ENCODE data around the gene GRIN3B.

GRIN3B gene

GRCh38 chr19:966485-967088 is 33.6 kb upstream of the GRIN3B start:
- DNase-seq (ENCODE audit: low spot score), result no peak

- no peak for DNase-seq (ENCODE audit: low spot score)
These were observed 29.5 kb upstream of the GRIN3B start for GRCh38 chr19:970695-971094.

DNA sequence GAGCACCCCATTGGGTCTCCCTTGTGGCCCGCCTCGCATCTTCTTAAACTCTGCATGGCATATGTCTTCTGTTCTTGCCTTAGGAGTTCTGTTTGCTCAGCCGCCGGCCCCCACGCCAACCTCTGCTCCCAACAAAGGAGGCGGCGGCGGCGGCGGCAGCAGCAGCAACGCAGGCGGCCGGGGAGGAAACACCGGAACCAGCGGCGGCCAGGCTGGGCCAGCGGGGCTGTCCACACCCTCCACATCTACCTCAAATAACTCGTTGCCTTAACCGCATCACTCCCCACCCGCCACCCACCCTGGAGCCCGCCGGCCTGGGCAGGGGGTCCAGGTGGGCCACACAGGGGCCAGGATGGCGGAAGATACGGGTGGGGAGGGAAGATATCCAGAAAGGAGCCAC is 28.4 kb upstream of the GRIN3B start:
- DNase-seq (ENCODE audit: low spot score), result no peak

- DNase-seq (ENCODE audit: low spot score), result no peak
These were observed 27.9 kb upstream of the GRIN3B start for GRCh38 chr19:972281-972680.

DNA sequence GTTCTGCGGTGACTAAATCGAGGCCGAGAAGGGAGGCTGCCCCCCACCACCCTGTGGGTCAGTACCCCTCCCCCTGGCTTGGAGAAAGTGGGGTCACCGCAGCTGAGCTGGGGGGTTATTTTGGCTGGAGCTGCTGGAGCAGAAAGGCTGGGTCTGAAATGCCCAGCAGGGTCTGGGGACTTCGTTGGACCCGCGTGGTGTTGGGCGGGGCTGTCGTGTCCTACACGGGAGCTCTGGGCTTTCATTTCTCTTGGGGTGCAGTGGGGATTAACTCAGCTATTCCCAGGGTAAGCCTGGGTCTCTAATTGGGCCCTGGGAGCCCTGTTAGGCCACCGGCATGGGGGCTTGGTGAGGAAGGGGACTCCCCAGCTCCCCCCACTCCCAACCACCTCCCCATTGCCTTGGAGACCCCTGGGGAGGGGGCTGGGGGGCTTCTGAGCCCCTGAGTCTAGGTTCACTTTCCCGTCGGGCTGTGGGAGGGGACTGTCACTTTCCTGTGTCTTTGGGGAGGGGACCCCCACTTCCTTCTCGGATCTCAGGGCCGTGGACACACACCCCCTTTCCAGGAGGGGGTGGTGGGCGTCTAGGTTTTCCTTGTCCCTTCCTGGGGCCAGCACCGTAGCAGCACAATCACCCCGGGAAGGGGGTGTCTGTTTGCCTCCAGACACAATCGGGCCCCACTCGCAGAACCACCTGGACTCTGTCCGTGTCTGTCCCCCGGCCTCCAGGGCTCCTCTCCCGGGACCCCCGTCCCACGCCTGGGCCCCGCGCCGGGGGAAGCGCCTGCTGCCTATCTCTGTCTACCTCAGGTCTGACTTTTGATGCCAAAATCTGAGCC is 26.3 kb upstream of the GRIN3B start:
- no peak for DNase-seq (ENCODE audit: low spot score)

DNA sequence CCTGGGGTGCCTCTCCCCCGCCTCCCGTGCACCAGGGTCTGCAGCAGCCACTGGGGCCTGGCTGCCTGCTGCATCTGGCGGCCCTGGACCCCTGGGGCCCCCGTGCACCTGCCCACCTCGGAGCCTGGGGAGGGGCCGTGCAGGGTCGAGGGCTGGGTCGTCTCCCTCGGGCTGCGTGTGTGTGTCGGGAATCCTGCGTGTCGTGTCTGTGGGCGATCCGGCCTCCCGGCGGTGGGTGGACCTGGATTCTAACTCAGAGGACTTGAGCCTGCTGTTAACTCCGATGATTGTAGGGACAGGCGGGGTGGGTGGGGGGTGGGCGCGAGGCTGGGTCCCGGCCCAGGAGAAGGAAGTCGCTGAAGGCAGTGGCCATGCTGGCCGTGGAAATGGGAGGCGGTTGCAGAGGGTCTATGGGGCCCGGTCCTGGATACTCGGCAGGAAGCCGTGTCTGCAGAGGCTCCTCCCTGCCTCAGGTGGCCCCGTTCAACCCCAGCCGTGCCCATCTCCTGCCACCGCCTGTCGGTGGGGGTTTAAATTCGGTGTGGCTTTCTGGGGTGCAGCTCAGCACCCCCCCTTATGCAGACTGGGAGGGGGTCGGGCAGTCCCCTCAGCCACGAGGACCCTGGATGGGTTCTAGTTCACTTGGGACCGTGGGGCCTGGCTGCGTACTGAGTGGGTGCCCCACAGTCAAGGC is 25.5 kb upstream of the GRIN3B start:
- DNase-seq (ENCODE audit: low spot score), result no peak

DNA sequence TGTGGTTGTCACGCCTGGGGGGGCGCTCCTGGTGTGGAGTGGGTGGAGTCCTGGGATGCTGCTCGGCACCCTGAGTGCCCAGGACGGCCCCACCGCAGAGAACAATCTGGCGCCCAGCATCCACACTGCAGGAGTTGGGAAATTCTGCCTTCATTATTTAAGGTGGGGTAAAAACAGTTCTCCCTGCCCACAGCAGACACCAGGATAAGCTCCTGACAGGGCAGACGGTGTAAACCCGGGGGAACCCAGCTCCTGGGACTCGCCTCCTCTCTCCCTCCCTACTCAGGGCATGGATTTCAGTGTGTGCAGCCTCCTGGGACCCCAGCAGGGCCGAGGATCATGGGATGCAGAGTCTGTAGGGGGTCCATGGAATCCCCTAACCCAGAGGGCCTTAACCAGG is 23.7 kb upstream of the GRIN3B start:
- no peak for DNase-seq (ENCODE audit: low spot score)

DNA sequence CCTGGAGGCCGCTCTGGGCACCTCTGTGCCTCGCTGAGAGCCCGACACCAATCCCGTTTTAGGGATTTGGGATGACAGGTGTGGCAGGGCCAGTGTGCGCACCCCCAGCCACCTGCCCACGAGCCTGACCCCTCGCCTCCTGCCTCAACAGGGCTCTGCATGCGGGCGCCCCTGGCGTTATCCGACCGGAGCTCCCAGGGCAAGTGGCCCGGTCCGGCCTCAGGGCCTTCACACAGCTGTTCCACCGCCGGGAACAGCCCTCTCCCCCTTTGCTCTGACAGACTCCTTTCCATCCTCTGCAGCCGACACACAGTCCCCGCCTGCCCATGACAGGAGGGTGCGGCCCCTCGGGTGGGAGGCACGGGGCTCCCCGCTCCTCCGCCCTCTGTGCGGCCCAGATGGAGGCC is 23.2 kb upstream of the GRIN3B start:
- DNase-seq (ENCODE audit: low spot score), result no peak

- DNase-seq (ENCODE audit: low spot score), result no peak
These were observed 20.9 kb upstream of the GRIN3B start for GRCh38 chr19:979318-979741.

- no peak for DNase-seq (ENCODE audit: low spot score)
These were observed 19.9 kb upstream of the GRIN3B start for GRCh38 chr19:980133-980998.

DNA sequence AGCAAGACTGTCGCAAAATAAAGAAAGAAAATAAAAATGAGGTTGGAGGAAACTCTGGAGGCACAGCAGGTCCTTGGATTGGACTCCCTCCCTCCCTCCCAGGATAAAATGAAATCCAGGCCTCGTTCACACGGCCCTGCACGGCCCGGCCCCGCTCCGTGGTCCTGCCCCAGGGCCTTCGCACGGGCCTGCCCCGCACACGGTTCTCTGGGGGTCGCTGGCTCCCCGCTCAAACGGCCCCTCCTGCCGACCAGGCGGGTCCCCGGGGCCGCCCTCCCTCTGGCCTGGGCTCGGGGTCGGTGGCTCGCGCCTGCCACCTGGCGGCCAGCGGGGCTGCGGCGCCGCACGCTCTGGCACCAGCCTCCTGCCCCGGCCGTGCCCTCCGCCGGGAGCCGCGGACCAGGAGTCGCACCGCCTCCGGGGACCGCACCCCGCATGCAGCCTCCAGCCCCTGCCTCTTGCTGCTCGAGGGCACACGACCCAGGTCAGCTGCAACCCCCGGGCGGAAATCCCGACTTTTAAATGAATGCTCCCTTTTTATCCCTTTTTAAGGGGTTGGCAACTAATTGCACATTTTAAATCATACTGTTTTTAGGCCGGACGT is 17.6 kb upstream of the GRIN3B start:
- peak; percentile 72 for DNase-seq (ENCODE audit: low spot score)

DNA sequence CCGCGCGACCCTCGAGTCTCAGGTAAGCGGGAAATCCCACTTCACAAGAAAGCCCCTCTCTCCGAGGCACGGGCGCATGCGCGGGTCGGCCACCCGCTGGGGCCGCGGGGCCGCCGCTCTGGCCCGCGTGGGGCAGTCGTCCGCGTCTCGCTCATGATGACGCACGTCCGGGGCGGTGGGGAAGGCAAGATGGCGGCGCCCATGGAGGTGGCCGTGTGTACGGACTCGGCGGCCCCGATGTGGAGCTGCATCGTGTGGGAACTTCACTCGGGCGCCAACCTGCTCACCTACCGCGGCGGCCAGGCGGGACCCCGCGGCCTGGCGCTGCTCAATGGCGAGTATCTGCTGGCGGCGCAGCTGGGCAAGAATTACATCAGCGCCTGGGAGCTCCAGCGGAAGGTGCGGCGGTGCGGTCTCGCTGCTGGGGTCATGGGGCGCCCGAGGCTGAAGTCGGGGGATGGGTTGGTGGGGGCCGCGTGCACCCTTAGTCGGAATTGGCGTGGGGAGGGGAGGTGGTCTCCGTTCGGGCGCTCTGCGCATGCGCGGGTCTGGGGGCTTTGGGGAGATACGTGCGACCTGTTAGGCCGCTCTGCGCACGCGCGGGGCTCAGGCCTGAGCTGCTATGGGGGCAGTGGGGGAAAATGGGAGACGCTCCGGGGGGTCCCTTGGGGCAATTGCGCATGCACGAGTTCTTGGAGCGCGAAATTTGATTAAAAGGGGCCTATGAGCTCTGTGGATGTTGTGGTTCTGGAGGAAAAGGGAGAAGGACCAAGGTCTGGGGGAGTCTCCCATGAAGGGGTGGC is 15.9 kb upstream of the GRIN3B start, which contains the start of gene WDR18:
Gene WDR18 (plus strand): TSS at position 181 of the 803 bp plus-strand sequence. CDS start 9 bp downstream, at position 190.
- DNase-seq (ENCODE audit: low spot score), result peak; percentile 89

DNA sequence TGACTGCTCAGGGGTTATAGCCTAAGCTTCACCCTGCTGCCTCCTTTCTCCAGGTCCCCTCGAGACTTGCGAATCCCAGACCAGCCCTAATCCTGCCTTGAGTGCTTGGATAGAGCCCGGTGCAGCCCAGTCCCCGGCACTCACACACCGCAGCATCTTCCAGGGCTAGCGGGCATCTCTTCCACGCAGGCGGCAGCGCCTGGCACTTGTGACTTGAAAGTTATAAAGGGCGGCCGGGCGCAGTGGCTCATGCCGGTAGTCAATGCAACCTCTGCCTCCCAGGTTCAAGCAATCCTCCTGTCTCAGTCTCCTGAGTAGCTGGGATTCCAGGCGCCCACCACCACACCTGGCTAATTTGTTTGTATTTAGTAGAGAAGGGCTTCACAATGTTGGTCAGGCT is 14.1 kb upstream of the GRIN3B start:
- DNase-seq (ENCODE audit: low spot score), result no peak

DNA sequence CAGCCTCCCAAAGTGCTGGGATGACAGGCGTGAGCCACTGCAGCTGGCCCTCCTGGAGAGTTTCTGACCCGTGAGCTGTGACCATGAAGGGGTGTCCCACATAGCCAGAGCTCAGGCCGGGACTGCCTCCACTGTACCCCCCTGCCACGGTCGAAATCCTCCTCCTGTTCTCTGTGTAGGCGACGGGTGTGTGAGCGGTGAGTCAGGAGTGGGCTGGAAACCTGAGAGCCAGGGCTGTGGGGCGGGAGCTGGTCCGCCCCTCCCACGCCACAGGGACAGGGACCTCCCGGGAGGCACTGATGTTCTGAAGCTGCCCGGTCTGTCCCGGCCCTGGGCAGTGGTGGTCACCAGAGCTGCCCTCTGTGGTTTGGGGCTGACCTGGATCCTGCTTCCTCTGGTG is 12.1 kb upstream of the GRIN3B start:
- DNase-seq (ENCODE audit: low spot score), result no peak

DNA sequence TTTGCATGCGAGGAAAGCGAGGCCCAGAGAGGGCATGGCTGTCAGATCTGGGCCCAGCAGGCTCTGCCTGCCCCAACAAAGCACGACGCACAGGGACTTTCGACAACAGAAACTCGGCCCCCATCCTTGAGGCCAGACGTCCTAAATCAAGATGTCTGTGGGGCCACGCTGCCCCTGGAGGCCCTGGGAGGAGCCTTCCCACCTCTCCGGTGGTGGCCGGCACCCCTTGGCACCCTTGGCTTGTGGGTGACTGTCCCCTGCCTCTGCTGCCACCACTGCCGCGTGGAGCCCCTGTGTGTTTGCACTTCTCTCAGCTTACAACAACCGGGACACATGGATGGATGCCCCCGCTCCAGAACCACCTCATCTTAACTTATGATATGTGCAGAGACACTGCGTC is 11.7 kb upstream of the GRIN3B start:
- DNase-seq (ENCODE audit: low spot score), result no peak

DNA sequence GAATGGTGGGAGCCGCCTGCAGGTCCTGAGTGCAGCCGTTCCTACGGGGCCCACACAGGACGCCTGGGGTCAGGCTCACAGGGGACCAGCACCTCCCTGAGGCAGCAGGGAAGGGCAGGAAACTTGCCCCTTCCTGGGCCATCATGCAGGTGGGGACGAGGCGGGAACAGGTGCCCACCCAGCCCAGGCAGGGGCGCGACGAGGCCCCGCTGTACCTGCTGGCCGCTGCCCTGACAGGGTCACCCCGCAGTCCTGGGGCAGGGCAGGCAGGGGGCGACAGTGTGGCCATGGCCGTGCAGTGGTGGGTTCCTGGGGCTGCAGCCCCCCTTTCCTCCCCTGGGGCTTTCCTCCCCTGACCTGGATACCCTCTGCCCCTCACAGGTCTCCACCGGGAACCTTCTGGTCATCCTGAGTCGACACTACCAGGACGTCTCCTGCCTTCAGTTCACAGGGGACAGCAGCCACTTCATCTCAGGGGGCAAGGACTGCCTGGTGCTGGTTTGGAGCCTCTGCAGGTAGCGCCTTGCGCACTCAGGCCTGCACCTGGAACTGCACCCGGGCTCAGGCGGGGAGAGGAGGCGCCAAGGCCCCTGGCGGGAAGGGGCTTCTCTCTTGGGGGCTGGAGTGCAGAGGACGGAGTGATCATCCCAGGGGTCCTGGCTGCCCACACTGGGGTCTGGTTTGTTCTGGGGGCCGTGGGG is 10.7 kb upstream of the GRIN3B start:
- no peak for DNase-seq (ENCODE audit: low spot score)

DNA sequence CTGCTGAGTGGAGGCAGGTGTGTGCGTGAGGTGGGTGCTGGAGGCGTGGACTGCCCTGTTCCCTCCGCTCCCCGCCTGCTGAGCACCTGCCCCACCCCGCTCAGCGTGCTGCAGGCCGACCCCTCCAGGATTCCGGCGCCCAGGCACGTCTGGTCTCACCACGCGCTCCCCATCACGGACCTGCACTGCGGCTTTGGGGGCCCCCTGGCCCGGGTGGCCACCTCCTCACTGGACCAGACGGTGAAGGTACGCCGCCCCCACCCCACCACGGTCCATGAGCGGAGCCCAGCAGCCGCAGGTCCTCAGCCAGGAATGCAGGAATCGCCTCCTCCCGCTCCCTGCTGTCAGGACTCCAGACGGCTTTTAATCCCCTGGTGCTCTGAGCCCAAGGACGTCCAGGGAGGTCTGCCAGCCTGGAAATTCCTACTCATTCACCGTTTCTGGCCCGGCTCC is 10.1 kb upstream of the GRIN3B start:
- DNase-seq (ENCODE audit: low spot score), result no peak

DNA sequence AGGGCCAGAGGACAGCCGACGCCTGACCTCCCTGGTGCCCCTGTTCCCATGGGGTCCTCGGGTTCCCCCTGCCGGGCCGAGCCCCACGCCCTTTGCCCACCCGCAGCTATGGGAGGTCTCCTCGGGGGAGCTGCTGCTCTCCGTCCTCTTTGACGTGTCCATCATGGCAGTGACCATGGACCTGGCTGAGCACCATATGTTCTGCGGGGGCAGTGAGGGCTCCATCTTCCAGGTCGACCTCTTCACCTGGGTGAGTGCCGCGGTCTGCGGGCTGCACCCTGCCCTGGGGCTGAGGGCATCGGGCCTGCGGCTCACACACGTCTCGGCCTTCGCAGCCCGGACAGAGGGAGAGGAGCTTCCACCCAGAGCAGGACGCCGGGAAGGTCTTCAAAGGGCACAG is 9.5 kb upstream of the GRIN3B start:
- DNase-seq (ENCODE audit: low spot score), result no peak

GRCh38 chr19:991174-991931 is 8.9 kb upstream of the GRIN3B start:
- no peak for DNase-seq (ENCODE audit: low spot score)
